Neural progenitor cell (in vitro differentiated cells): ENCODE data around the gene NAA16.

ENCODE experiments used
- EZH2 ChIP-seq: fragments of 200-600 bp; sonication (generic); IDR thresholded peaks from 2 replicates; pipeline ENCODE4 v1.6.1; 2017; ENCODE audit warnings: antibody characterized with exemption, mild to moderate bottlenecking, moderate library complexity
- EZH2phosphoT487 ChIP-seq: fragments of 200-600 bp; sonication (generic); IDR thresholded peaks from 2 replicates; pipeline ENCODE4 v1.6.1; 2017; ENCODE audit warnings: antibody characterized with exemption
- TF ChIP-seq, protein P1 (sequence below): fragments of 200-600 bp; sonication (generic); IDR thresholded peaks from 2 replicates; pipeline ENCODE4 v1.5.1; 2017; ENCODE audit warnings: antibody characterized with exemption, mild to moderate bottlenecking

DNA sequence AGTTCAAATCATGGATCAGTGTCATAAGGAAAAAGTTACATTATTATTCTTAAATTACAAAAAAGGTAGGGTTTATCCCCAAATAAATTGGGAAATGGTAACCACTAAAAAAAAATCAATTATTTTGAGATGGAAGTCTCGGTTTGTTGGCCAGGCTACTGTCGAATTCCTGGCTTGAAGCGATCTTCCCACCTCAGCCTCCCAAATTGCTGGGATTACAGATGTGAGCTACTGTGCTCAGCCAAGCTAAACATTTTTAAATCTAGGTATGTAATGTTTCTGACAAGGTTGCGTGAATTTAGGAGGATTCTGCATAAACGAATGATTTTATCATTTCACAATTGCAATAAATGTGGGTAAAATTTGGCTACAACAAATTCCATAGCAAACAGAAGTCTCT lies 2.0 kb downstream of the NAA16 start:
- TF ChIP-seq, protein P1, sequence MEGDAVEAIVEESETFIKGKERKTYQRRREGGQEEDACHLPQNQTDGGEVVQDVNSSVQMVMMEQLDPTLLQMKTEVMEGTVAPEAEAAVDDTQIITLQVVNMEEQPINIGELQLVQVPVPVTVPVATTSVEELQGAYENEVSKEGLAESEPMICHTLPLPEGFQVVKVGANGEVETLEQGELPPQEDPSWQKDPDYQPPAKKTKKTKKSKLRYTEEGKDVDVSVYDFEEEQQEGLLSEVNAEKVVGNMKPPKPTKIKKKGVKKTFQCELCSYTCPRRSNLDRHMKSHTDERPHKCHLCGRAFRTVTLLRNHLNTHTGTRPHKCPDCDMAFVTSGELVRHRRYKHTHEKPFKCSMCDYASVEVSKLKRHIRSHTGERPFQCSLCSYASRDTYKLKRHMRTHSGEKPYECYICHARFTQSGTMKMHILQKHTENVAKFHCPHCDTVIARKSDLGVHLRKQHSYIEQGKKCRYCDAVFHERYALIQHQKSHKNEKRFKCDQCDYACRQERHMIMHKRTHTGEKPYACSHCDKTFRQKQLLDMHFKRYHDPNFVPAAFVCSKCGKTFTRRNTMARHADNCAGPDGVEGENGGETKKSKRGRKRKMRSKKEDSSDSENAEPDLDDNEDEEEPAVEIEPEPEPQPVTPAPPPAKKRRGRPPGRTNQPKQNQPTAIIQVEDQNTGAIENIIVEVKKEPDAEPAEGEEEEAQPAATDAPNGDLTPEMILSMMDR, result no peak
- no peak for TF ChIP-seq EZH2
- no peak for TF ChIP-seq EZH2phosphoT487
